ENCODE measurements around the gene PHC3. TPM values are rescaled to one million over a fixed set of nuclear protein-coding genes. Genes with fewer than 3 reads are reported as not detected.

PHC3 gene
- total and polyA plus RNA-seq, 4 donors, result 15.4 to 54.6 (median 23.2) TPM

DNA sequence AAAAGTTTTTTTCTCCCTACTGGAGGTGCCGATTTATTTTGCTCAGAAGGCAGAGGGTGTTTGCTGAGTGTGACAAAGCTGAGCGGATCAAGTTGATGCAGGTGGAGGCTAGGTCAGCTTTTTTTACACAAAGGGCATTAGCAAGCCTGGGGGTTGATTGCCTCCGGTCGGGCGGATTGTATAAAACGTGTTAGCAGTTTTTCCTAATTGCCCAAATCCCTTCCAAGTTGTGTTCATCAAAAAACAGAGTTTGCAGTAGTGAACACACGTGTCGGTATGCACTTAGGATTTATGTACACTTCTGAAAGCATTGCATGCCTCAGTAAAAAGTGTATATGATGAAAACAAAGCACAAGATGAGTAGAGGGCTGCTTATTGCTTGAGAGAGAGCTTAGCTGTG is 141.1 kb downstream of the PHC3 start:
- Histone ChIP-seq H3K4me1 (ENCODE audit: control insufficient read depth, insufficient read depth, low read length) (peaks cover 13% of the 10 kb centered on the region), H3K36me3 (ENCODE audit: control insufficient read depth, insufficient read depth, low read length) (no peaks in the 10 kb centered on the region), H3K9me3 (ENCODE audit: control insufficient read depth, insufficient read depth, low read length) (no peaks in the 10 kb centered on the region), H3K27me3 (ENCODE audit: control insufficient read depth, insufficient read depth, low read length) (peaks cover 36% of the 10 kb centered on the region), H3K4me3 (ENCODE audit: low read depth, low read length) (no peak overlapping the region), H3K27ac (ENCODE audit: low read depth, low read length) (no peak overlapping the region)
- 18% methylated on average over 5 of the region's 8 CpGs for WGBS (ENCODE audit: insufficient coverage)
- DNase-seq (ENCODE audit: low read depth in 4 of 6, low spot score in 6 of 6), result peak in 1 of 6 donors; percentile 6

DNA sequence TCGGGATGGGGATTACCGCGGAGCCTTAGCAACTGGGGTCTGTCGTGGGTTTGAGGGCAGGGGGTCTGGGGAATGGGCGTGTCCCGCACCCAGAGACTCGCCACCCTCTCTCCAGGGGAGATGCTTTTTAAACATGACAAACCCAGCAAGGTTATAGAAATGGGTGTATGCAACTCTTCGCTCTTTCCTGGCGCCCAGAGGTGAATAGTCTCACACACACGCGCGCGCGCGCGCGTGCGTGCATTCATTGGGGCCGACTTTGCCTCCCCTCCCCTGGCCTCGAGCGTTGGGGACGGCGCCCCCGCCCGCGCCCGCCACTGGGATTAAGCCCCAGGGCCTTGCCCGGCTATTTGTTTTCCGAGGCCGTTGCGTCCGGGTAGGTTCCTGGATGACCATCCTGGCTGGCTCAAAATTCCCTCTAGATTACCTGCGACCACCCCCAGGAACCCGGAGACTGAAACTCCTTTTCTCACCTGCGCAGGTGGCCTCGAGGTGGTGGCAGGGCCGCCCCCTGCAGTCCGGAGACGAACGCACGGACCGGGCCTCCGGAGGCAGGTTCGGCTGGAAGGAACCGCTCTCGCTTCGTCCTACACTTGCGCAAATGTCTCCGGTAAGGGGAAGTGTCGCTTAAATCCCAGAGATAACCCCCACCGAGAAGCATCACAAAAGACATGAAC is 143.0 kb downstream of the PHC3 start:
- WGBS (ENCODE audit: insufficient coverage), result 1% methylated on average over 41 of the region's 51 CpGs
- H3K36me3 ChIP-seq (ENCODE audit: control insufficient read depth, insufficient read depth, low read length), result no peaks in the 10 kb centered on the region
- no peak overlapping the region for H3K27ac ChIP-seq (ENCODE audit: low read depth, low read length)
- peak in 2 of 6 donors; percentile 43 to 66 for DNase-seq (ENCODE audit: low read depth in 4 of 6, low spot score in 6 of 6)
- H3K27me3 ChIP-seq (ENCODE audit: control insufficient read depth, insufficient read depth, low read length), result peaks cover 36% of the 10 kb centered on the region
- H3K9me3 ChIP-seq (ENCODE audit: control insufficient read depth, insufficient read depth, low read length), result no peaks in the 10 kb centered on the region
- H3K4me3 ChIP-seq (ENCODE audit: low read depth, low read length), result peak overlapping the region; percentile 16
- H3K4me1 ChIP-seq (ENCODE audit: control insufficient read depth, insufficient read depth, low read length), result peaks cover 13% of the 10 kb centered on the region

Small RNAs within 50 kb of the gene (small RNA-seq; reads per million reads assigned to genes)
- gene RNU4-38P (ENCODE audit: low replicate concordance) (not detected), gene RNU6-315P (ENCODE audit: low replicate concordance) (not detected)

Other genes with a start within 250 kb of the PHC3 start
- 100 to 1,000 TPM; 112 to 114 TPM for gene SEC62, start 214.9 kb downstream of the PHC3 start, total RNA-seq
- gene SEC62, start 214.9 kb downstream of the PHC3 start, polyA plus RNA-seq (ENCODE audit: insufficient read length in 2 of 2), result 100 to 1,000 TPM; 115 to 154 TPM
- 1 to 10 TPM in 1 of 2 donors, under 1 TPM in 1; 0.61 to 7.2 TPM for gene GPR160, start 143.7 kb downstream of the PHC3 start, total RNA-seq
- 1 to 10 TPM; 2.1 to 2.3 TPM for gene GPR160, start 143.7 kb downstream of the PHC3 start, polyA plus RNA-seq (ENCODE audit: insufficient read length in 2 of 2)
- 10 to 100 TPM; 41.8 to 71.5 TPM for gene PRKCI, start 40.7 kb upstream of the PHC3 start, total RNA-seq
- 10 to 100 TPM; 41.9 to 43.0 TPM for gene PRKCI, start 40.7 kb upstream of the PHC3 start, polyA plus RNA-seq (ENCODE audit: insufficient read length in 2 of 2)
- gene SKIL, start 176.0 kb upstream of the PHC3 start, total RNA-seq, result 10 to 100 TPM; 58.7 to 99.0 TPM
- gene SKIL, start 176.0 kb upstream of the PHC3 start, polyA plus RNA-seq (ENCODE audit: insufficient read length in 2 of 2), result 10 to 100 TPM; 23.1 to 30.8 TPM
- 100 to 1,000 TPM; 328 to 413 TPM for gene CLDN11, start 237.1 kb upstream of the PHC3 start, total RNA-seq
- 100 to 1,000 TPM; 425 to 479 TPM for gene CLDN11, start 237.1 kb upstream of the PHC3 start, polyA plus RNA-seq (ENCODE audit: insufficient read length in 2 of 2)

Data from spinal cord (tissue), 10 donors.